Stimulated activated naive CD8-positive, alpha-beta T cell treated with anti-CD3 and anti-CD28 coated beads, Interleukin-15, Interleukin-2, amounts not matched to agents 100 U/mL and 50 U/mL, for 24 hours (primary cell): Measurements from ENCODE around the gene ZNF75A.
A peak's percentile ranks its signal among the peaks of the same experiment; 100 is the strongest.
"Not testable (repeated sequence)": the region's sequence is repeated elsewhere in the genome, so short reads cannot be mapped to it uniquely, and the experiment has no call there.

Experiments
- ATAC-seq: fragments of 150-1000 bp; cut with Tn5 transposase; one replicate; pipeline ENCODE4 v1.10.0; 2021
- DNase-seq: peaks from one replicate; pipeline ENCODE4 v3.0.0; 2021

ZNF75A gene

DNA sequence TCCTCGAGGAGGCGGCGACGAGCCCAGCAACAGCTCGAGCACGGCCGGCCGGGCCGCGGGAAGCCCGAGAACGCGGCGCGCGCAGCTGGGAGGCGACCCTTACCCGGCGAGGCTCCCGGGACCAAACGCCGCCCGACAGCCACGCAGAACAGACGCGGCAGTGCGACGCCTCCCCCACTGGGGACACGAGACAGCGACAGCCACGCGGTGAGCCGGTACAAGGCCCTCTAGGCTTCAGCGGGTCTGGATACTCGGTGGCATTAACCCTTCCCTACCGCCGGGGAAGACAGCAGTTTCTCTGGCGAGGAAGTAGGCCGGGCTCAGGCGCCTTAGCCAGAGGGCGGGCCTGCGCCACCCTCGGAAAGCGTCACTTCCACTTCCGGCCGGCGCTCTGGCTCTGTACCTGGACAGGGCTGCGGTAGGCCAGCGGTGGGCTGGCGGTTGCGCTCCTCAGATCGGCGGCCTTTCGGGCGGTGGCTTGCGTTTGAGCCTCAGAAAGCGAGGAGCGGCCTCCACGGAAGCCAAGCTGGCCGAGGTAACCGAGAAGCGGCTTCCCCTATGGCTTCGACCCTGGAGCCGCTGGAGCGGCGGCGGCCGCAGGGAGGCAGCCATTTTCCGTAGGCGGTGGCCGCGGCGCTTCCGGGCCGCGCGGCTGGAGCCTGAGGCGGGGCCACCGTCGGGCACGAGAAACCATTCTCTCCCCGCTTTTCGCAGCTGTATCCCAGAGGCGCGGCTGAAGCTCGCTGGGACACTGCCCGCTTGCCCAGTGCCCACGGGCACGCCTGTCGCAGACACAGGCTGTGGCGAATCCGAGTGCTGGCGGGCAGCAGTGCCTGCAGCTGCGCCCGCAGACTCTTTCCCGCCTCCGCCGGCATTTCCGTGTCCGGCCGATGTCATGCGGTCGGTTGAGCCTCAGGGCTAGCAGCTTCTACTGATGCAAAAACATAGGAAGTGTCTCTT lies at the start of gene ZNF75A, which contains the start of gene TIGD7:
ZNF75A (plus strand) TSS at position 389 of the 960 bp plus-strand sequence. CDS start 2,932 bp downstream, outside the sequence.
TIGD7 (minus strand) TSS at position 322 of the 960 bp plus-strand sequence. CDS start 4,816 bp downstream, outside the sequence.
- ATAC-seq (peak; percentile 99), DNase-seq (peak; percentile 85)

DNA sequence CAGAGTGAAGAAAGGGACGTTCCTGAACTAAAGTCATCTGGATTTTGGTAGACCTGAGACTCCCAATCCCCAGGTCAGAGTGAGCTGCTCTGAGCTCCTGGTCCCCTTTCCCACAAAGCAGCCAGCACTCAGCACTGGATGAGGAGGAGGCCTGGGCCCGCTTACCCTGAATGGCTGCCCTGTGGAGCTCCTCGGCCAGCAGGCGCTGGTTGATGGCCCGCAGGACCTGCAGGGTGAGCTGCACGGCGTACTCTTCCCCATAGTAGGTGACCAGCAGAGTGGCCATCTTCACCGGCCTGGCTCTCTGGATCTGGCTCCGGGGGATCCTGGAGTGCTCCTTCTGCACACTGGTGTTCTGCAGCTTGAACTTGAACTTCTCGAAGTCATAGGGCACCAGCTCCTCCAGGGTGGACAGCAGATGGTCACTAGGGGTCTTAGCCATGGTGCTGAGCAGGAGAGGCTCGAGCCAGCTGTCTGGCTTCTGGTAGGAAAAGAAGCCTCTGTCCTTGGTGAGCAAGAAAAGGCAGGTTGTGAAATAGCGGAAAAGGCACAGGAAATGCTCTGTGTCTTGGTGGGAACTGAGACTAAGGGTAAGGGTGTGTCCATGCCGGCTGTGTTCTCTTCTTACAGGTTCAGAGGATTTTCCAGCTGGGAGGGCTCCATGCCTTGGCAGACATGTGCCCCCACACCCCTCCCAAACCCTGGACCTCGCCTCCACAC lies 49.0 kb upstream of the ZNF75A start, which contains the start of gene MEFV:
MEFV (minus strand) TSS at position 488 of the 720 bp plus-strand sequence; CDS start at position 442, 46 bp downstream.
- ATAC-seq (no peak), DNase-seq (no peak)

DNA sequence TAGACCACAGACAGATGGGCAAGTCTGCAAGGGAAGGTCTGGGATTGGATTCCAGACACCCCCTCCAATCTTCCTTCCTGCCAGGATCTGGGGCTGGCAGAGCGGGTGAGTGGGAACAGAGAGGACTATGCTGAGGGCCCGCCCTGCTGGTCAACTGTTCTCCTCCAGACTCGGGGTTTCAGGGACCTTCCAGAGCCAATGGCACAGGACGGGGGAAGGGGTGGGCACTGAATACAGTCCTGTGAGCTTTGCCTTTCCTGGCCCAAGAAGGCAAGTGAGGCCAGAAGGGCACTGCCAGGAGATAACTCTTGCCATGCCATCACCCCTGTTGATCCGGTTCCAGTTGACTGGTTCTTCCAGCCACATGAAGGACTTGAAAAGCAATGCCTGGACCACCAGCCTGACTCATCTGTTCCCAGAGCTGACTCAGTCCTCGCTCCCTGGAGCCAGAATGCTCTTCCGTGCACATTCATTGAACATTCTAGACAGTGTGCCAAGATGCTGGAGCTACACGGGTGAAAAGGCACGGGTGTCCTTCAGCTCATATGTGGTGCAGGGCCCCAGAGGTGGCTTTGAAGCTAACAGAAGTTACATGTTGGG lies 48.3 kb upstream of the ZNF75A start:
- DNase-seq (no peak), ATAC-seq (no peak)

DNA sequence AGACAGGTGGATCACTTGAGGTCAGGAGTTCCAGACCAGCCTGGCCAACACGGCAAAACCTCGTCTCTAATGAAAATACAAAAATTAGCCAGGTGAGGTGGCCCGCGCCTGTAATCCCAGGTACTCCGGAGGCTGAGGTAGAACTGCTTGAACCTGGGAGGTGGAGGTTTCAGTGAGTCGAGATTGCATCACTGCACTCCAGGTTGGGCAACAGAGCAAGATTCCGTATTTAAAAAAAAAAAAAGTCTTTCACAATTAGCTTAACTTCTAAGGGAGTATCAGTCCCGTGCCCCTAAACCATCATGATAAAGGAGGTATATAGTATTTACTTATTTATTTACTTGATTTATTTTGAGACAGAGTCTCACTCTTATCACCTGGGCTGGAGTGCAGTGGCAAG lies 45.5 kb upstream of the ZNF75A start:
- DNase-seq (no peak), ATAC-seq (no peak)

DNA sequence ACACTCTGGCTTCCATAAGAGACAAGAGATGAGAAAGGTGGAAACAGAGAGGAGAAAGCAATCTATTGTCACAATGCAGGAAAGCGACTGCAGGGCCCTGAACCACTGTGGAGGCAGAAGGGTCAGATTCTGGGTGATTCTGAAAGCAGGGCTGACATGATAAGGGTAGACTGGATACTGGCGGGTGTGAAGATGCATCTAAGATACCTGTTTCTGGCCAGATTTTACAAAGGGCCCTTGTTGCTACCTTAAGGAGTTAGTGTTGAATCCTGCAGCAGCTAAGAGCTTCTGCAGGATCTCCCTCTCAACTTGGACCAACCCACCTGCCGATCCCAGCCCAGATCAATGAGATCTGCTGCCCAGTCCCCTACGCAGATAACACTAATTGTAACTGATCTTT lies 42.8 kb upstream of the ZNF75A start:
- DNase-seq (no peak), ATAC-seq (no peak)

DNA sequence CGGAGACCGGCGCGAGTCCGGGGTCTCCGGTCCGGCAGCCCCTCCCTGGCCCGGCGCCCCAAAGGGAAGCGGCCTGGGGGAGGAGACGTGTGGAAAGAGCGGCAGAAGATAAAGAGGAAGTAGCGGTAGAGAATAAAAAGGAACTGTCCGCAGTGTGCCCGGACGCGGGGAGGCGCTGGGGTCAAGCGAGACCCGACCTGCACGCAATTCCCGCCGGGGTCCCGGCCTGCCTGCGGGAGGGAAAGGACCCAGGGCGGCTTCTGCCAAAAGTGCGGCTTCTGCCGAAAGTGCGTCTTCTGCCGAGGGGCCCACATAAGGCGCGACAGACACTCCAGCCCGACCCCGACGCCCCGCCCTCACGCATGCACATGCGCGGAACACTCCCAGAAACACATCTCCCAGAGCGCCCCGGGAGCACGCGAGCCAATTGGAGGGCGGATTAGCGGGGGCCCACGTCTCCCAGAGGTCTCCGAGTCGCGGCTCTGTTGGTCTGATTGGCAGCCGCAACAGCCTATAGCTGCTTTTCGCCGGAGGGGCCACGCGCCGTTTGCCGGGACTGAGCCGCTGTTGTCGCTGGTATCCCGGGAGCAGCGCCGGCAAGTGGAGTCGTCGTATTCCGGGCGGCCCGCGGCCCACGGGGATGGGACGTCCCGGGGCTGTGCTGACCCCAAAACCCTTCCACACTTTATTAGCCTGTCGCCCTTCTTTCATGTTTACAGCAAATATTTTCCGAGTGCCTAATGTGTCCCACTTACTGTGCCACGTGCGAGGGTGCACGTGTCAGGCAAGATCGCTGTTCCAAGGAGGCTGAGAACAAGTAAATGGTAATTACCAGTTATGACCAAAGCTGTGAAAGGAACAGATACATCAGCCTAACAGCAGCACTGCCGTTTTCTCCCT lies 40.9 kb upstream of the ZNF75A start:
- ATAC-seq: peak; percentile 92
- DNase-seq: peak; percentile 98

DNA sequence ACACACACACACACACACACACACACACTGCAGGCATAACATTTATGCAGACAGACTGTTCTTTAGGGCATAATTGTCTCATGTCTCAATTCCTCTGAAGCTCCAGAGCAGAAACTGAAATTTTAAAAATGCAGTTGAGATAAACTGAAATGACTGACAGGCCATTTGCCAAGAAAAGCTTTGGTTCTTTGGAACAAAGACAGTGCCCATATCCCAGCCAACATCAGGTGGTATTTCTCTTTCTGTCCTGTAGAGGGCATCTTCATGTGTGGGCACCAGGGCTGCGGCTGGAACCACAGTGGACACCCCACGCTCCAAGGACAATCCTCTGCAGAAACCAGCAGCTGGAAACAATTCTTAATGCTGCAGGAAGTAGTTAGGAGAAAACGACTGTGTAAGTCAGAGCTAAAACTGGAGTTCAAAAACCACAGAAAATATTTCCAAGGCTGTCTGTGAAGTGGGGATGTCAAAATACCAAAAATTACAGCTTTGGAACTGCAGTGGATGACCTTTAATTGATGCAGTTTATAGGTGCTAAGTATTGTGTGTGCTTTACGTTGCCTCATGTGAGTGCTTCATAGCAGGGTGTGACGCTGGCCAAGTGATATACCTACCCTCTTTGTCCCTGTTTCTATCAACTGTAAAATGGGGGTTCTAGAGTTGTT lies 38.3 kb upstream of the ZNF75A start:
- DNase-seq (no peak), ATAC-seq (no peak)

DNA sequence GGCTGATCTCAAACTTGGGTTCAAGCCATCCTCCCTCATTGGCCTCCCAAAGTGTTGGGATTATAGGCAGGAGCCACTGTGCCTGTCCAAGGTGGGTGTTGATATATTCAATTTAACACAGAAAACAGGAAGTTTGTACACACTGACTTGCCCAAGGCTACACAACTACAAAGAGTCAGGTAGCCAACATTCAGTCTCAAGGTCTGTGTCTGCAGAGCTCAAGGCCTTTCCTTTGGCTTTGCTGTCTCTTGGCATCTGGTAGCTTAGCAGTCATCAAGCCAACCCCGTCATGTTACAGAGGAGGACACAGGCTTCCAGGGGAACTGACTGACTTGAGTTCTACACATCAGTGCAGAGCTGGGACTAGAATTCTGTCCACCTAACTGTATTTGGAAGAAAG lies 37.0 kb upstream of the ZNF75A start:
- DNase-seq (no peak), ATAC-seq (no peak)

DNA sequence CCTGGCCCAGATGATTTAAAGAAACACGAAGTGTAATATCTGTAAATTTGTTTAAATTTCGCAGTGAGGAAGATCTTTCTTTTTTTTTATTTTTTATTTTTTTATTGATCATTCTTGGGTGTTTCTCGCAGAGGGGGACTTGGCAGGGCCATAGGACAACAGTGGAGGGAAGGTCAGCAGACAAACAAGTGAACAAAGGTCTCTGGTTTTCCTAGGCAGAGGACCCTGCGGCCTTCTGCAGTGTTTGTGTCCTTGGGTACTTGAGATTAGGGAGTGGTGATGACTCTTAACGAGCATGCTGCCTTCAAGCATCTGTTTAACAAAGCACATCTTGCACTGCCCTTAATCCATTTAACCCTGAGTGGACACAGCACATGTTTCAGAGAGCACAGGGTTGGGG lies 34.6 kb upstream of the ZNF75A start:
- ATAC-seq, DNase-seq: not testable (repeated sequence)

DNA sequence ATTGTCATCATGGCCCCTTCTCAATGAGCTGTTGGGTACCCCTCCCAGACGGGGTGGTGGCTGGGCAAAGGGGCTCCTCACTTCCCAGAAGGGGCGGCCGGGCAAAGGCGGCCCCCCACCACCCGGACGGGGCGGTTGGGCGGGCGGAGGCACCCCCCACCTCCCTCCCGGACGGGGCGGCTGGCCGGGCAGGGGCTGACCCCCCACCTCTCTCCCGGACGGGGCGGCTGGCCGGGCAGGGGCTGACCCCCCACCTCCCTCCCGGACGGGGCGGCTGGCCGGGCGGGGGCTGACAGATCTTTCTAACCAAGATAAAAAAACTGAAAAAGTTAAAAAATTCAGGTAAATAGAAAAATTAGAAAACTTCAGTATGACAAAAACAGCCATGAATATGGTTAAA lies 34.0 kb upstream of the ZNF75A start:
- not testable (repeated sequence) for ATAC-seq, DNase-seq

DNA sequence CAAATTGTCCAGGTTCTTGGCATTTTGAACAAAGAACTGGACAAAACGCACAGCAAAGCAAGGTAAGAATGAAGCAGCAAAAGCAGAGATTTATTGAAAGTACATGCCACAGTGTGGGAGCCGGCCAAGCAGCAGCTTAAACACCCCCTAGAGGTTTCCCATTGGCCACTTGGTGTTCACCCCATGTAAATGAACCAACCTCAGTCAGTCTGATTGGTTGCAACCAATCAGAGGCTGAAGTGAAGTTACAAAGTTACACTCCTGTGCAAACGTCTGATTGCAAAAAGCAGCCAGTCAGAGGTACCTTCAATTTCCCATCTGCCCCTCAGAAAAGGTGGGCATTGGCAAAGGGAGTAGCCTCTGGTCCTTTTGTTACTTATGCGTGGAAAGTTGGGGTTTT lies 30.8 kb upstream of the ZNF75A start:
- DNase-seq (no peak), ATAC-seq (no peak)

DNA sequence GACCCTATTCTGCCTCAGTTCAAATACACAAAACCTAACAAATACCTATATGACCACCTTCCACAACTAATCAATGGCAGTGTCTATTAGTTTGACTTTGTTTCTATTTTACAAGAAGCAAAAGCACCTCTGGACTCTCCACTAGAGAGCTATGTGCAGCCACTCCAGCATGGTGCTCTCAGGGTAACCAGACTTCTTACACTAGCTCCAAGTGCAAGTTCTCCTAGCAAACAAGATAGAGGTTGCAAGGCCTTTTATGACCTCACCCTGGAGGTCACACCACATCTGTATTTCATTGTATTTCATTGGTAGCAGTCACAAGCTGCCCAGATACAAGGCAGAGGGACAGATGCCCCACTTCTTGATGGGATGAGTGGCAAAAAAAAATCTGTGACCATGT lies 30.4 kb upstream of the ZNF75A start:
- ATAC-seq (no peak), DNase-seq (no peak)

DNA sequence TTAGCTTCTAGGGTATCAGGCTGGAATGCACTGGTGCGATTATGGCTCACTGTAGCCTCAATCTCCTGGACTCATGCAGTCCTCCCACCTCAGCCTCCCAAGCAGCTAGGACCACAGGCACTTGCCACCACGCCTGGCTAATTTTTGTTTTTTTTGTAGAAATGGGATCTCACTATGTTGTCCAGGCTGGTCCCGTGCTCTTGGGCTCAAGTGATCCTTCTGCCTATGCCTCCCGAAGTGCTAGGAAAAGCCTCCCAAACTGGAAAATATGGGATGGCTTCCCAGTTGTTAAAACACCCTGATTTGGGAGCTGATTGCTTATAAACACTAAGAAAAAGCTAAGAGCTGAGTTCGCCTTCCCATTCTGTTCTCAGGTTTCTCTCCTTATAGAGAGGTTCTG lies 28.6 kb upstream of the ZNF75A start:
- no peak for DNase-seq
- ATAC-seq: no peak

DNA sequence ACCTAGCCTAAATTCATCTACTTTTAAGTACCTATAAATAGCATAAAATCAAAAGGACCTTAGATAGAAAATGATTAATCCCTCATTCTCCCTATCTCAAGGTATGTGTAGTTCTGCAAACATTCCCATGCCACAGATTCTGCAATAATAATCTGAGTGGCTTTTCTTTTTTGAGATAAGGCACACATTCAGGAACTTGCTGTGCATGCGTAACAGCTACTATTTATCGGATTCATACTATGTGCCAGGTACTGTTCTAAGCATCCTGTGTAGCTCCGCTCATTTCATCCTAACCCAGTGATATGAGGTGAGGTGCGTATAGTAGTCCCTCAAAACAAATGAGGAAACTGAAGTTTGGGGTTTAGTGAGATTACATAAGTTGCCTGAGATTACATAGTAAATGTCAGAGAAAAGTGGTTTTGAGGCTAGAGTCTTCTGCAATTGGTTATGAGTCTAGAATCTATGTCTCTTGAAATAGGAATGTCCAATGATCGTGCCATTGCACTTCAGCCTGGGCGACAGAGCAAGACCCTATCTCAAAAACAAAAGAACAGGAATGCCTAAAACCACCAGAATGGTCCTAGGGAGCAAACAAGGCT lies 24.0 kb upstream of the ZNF75A start:
- no peak for DNase-seq
- ATAC-seq: no peak

DNA sequence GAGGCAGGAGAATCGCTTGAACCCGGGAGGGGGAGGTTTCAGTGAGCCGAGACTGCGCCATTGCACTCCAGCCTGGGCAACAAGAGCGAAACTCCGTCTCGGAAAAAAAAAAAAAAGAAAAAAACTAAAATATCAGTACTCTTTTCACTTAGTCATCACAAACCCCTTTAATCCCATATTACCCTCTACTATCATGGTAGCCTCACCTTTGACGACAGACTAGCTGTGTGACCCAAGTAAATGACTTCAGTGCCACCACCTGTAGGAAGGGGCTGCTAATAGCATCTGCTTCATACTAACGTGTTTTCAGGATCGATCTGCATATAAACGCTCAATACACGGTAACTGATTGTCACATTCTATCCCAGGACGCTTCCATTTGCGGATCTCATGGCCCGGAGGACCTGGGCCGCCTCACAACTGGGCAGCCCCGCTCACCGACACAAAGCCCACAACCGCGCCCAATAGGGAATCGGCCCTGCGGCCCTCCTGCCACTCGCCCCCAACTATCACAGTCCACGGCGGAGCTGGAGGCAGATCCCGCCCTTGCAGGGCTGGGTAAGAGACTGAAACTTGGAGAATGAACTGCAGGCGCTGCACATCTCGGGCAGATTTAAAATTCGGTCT lies 23.1 kb upstream of the ZNF75A start:
- ATAC-seq: peak; percentile 45

DNA sequence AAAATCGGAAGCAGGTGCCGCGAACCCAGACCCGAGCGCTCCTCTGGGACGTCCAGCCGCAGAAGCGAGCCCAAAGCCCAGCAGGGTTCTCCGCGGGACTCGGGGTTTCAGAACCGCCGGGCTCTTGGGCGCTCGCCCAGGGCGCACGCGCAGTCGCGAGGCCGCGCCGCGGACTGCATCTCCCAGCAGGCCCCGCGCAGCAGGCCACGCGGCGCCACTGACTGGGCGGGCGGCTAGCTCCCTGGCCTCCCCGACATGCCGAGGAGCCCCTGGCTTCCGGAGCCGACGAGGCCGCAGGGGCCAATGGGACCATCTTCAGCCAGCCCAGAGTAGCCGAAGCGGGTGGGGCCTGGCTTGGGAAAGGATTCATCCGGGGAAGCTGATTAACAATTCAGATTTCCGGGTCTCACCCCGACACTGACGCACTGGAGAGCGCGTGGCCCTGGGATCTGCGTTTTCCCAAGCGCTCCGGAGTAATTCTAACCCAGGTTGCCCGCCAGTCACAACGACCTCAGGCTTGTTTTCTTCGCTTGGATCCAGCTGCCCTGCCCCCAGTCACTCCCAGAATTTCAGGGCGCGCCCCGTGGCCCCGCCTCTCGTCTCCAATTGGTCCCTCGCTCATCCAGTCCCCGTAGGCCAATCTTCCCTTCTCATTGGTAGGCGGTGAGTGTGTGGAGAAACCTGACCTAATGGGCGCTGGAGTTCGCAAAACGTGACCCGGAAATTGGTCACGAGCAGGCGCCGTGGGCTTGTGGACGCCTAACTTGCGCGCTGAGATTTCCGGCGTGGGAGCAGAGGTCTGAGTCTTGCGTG lies 22.4 kb upstream of the ZNF75A start, which contains the start of gene ZNF263:
ZNF263 (plus strand) TSS at position 762 of the 813 bp plus-strand sequence. CDS start 328 bp downstream, outside the sequence.
- ATAC-seq (peak; percentile 92), DNase-seq (peak; percentile 91)

More for the DNA sequence above, 23.1 kb upstream of the ZNF75A start:
- no peak for DNase-seq

DNA sequence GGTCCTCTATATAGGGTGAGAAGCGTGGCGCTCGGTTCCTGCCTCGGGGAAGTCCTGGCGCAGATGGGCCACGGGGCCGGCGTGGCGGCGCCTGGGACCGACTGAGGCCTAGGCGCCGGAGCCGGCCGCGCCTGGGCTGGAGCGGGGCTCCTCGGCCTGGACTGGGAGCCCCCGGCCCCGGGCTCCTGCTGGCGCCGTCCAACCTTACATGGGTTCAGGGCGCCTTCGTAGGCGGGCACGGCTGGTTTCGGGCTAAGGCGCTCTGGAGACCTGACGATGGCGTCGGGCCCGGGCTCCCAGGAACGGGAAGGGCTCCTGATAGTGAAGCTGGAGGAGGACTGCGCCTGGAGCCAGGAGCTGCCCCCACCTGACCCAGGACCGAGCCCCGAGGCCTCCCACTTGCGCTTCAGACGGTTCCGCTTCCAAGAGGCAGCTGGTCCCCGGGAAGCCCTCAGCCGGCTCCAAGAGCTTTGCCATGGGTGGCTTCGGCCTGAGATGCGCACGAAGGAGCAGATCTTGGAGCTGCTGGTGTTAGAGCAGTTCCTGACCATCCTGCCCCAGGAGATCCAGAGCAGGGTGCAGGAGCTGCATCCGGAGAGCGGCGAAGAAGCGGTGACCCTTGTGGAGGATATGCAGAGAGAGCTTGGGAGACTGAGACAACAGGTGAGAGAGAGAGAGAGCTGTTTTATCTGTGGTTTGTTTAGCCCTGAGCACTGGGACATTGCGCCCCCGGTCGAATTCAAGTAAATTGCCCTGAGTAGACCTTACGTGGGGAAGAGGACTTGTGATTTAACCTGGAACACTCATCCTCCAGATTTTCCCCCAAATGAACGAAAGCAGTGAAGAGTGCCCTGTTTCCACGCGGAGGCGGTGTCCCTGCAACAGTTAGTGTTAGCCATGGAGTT lies 21.5 kb upstream of the ZNF75A start:
- ATAC-seq: no peak
- DNase-seq: no peak

DNA sequence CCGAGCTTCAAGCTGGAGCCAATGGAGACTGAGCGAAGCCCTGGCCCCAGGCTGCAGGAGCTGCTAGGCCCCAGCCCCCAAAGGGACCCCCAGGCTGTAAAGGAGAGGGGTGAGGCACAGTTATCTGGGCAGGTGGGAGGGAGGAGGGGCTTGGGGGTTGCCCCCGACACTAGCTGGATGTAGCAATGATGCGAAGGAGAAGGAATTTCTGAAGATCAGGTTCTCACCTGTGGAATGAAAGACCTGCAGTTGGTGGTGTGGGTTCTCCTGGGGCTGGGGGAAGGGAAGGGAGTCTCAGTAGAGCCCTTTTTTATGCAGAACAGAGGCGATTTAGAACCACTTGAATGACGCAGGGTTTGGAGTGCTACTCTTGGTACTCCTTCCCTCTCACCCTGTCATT lies 20.2 kb upstream of the ZNF75A start:
- DNase-seq (no peak), ATAC-seq (no peak)
